Uterus (tissue), 2 donors: ENCODE results near the gene USB1.

Experiments used
- CTCF ChIP-seq, 4 experiments: fragments of 200-600 bp in 2 of 4; fragments of 450-650 bp in 2 of 4; sonication (generic) in 2 of 4; IDR thresholded peaks; one replicate each; pipeline ENCODE4 v1.5.1; 2016 to 2019; ENCODE audit warnings: antibody characterized with exemption in 4 of 4, mild to moderate bottlenecking in 2 of 4, moderate library complexity in 1 of 4
- POLR2A ChIP-seq, 2 donors: fragments of 450-650 bp; IDR thresholded peaks; one replicate each; pipeline ENCODE4 v1.6.1; 2016; ENCODE audit warnings: antibody characterized with exemption in 2 of 2, mild to moderate bottlenecking in 1 of 2, moderate library complexity in 1 of 2

GRCh38 chr16:58034774-58035173 is 33.6 kb downstream of the USB1 start:
- TF ChIP-seq CTCF (IDR thresholded peaks at IDR 0.05) = no peak
- TF ChIP-seq POLR2A (IDR thresholded peaks at IDR 0.05) = no peak
